Measurements from ENCODE around the gene PAQR5. TPM values are rescaled to one million over a fixed set of nuclear protein-coding genes. Genes with fewer than 3 reads are reported as not detected.

PAQR5 gene
- total and polyA plus RNA-seq, 4 donors = 0.19 to 1.1 (median 0.53) TPM

DNA sequence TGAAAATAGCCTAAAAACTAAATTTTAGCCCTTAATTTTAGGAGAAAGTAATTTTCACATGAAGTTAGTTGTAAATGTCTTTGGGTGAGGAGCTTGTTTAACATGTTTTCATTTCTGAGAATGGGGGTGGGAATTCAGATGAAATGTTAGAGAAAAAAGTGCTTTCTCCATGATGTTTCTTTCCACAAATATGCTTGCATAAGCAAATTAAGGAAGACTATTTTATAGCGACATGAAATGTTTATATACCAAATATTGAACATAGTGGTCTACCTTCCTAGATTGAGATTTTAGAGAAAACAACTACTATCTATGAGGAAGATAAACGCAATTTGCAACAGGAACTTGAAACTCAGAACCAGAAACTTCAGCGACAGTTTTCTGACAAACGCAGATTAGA is 140.9 kb downstream of the PAQR5 start (continued):
- TF ChIP-seq HNF4G (IDR thresholded peaks at IDR 0.05) = no peak

DNA sequence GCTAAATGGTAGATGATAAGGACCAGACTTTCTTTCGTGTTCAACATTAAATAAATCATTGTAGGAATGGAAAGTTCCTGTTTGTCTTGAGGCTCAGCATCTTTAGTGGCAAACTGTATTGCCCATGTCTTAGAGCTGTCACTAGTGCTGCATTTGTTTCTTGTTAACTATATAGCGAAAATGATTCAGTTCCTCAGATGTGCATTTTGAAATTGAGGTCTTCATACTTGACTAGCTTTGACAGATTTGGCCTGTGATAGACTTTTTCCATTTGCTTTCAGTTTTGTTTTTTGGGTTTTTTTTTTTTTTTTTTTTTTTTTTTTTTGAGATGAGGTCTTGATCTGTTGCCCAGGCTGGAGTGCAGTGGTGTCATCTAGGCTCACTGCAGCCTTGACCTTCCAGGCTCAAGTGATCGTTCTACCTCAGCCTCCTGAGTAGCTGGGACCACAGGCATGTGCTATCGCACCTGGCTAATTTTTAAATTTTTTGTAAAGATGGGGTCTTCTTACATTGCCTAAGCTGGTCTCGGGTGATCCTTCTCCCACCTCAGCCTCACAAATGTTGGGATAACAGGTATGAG is 144.4 kb downstream of the PAQR5 start:
- 82% methylated on average over 5 of the region's 5 CpGs for WGBS
- DNase-seq (ENCODE audit: low spot score) = no peak
- no peak overlapping the region for H3K9ac ChIP-seq (ENCODE audit: low read depth in 1 of 2, low read length in 2 of 2)
- H3K27ac ChIP-seq (ENCODE audit: low read depth in 1 of 2, low read length in 2 of 2) = no peak overlapping the region
- H3K4me1 ChIP-seq (ENCODE audit: control insufficient read depth in 4 of 4, insufficient read depth in 4 of 4, low read length in 3 of 4) = no peaks in the 10 kb centered on the region
- no peaks in the 10 kb centered on the region for H3K36me3 ChIP-seq (ENCODE audit: control insufficient read depth in 4 of 4, insufficient read depth in 3 of 4, low read depth in 1 of 4, low read length in 3 of 4)
- H3K9me3 ChIP-seq (ENCODE audit: control insufficient read depth in 4 of 4, low read length in 3 of 4) = no peaks in the 10 kb centered on the region
- no peak for TF ChIP-seq SP1 (IDR thresholded peaks at IDR 0.05)
- no peak for TF ChIP-seq HNF4A (conservative IDR thresholded peaks at IDR 0.05)
- no peak for TF ChIP-seq FOXA1 (IDR thresholded peaks at IDR 0.05)
- no peak for TF ChIP-seq FOXA2 (IDR thresholded peaks at IDR 0.05)
- TF ChIP-seq ZBTB33 (IDR thresholded peaks at IDR 0.05) = no peak
- TF ChIP-seq NR2F2 (IDR thresholded peaks at IDR 0.05) = no peak
- TF ChIP-seq EGR1 (IDR thresholded peaks at IDR 0.05; ENCODE audit: low read depth in 2 of 2) = no peak
- TF ChIP-seq RAD21 (IDR thresholded peaks at IDR 0.05) = no peak
- no peak for TF ChIP-seq ATF3 (IDR thresholded peaks at IDR 0.05)
- no peak for TF ChIP-seq CTCF (IDR thresholded peaks at IDR 0.05; ENCODE audit: low read depth, low read length, missing input control)
- TF ChIP-seq REST (IDR thresholded peaks at IDR 0.05) = no peak
- TF ChIP-seq JUND (IDR thresholded peaks at IDR 0.05) = no peak
- no peak for TF ChIP-seq TAF1 (conservative IDR thresholded peaks at IDR 0.05)
- no peak for TF ChIP-seq YY1 (IDR thresholded peaks at IDR 0.05)
- TF ChIP-seq GABPA (IDR thresholded peaks at IDR 0.05 in 1 of 2, conservative IDR thresholded peaks at IDR 0.05 in 1 of 2) = no peak
- TF ChIP-seq HNF4G (IDR thresholded peaks at IDR 0.05) = no peak
- TF ChIP-seq RXRA (IDR thresholded peaks at IDR 0.05) = no peak
- TF ChIP-seq MAX (IDR thresholded peaks at IDR 0.05) = no peak
- H3K4me3 ChIP-seq (ENCODE audit: low read depth in 1 of 3, low read length in 3 of 3) = no peak overlapping the region
- no peaks in the 10 kb centered on the region for H3K27me3 ChIP-seq (ENCODE audit: control insufficient read depth in 4 of 4, insufficient read depth in 4 of 4, low read length in 3 of 4)

Data from liver (tissue), 9 donors.